Measurements from ENCODE around the gene TLE6.

GRCh38 chr19:2981898-2982297 is 4.5 kb downstream of the TLE6 start:
- TF ChIP-seq POLR2A (IDR thresholded peaks at IDR 0.05; ENCODE audit: low read depth, low read length): no peak
- no peak for TF ChIP-seq POLR2AphosphoS5 (IDR thresholded peaks at IDR 0.05; ENCODE audit: low read depth, low read length)
